ENCODE measurements around the gene SYNPO2L.

DNA sequence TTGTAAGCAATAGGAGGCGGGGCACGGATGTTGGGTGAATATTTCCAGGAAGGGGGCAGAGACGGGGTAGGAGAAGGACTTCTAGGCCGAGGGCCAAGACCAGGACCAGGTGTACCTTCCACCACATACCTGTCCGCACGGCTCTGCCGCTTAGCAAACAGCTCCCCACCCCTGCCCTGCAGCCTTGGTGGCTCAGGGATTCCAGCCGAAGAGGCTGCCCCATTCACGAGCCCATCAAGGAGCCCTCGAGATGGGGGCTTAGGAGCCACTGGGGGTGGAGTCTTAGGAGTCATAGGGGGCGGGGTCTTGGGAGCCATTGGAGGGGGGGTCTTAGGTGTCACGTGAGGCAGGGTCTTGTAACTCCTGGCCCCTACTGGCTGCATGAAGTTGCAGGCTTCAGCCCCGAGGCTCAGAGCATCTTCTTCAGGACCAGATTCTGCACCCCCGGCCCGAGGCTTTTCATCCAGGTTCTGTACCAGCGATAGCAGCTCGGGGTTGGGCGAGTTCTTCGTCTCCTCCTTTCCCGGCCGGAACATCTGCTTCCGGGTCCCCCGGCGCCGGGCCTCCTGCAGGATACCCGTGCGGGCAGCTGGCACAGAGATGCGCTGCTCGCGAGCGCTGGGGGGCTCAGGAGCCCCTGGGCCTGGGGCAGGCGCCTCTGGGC lies 8.5 kb downstream of the SYNPO2L start:
- TF ChIP-seq, protein P1, sequence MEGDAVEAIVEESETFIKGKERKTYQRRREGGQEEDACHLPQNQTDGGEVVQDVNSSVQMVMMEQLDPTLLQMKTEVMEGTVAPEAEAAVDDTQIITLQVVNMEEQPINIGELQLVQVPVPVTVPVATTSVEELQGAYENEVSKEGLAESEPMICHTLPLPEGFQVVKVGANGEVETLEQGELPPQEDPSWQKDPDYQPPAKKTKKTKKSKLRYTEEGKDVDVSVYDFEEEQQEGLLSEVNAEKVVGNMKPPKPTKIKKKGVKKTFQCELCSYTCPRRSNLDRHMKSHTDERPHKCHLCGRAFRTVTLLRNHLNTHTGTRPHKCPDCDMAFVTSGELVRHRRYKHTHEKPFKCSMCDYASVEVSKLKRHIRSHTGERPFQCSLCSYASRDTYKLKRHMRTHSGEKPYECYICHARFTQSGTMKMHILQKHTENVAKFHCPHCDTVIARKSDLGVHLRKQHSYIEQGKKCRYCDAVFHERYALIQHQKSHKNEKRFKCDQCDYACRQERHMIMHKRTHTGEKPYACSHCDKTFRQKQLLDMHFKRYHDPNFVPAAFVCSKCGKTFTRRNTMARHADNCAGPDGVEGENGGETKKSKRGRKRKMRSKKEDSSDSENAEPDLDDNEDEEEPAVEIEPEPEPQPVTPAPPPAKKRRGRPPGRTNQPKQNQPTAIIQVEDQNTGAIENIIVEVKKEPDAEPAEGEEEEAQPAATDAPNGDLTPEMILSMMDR (IDR thresholded peaks at IDR 0.05): no peak
- no peak for TF ChIP-seq POLR2A (IDR thresholded peaks at IDR 0.05)

Measured in stomach (tissue), 4 donors.